Kidney (tissue), 14 donors: ENCODE measurements around the gene CDR2L. TPM values are rescaled to one million over a fixed set of nuclear protein-coding genes. Genes with fewer than 3 reads are reported as not detected.
A peak's percentile ranks its signal among the peaks of the same experiment; 100 is the strongest.

ENCODE experiments used
- DNase-seq, 5 donors: peaks; one replicate each; pipeline ENCODE4 v3.0.0-alpha.2; 2013 to 2020
- FAIRE-seq: peaks from 2 replicates; lab custom pipeline; 2012; peaks lifted over from hg19 to GRCh38; lab: Jason Lieb, UNC
- H3K27ac ChIP-seq, 2 donors: one replicate each; pipeline ENCODE4 v1.7.0; 2013; ENCODE audit warnings: low read depth in 2 of 2, low read length in 2 of 2, inconsistent platforms in 1 of 2
- H3K27me3 ChIP-seq: one replicate; pipeline ENCODE4 v1.7.1; 2013; ENCODE audit warnings: low read length, inconsistent platforms; ENCODE audit not compliant: control insufficient read depth, insufficient read depth
- H3K36me3 ChIP-seq, 3 donors: one replicate each; pipeline versions ENCODE4 v1.7.0 to v1.7.1; 2013; ENCODE audit warnings: low read length in 3 of 3, control low read depth in 1 of 3, inconsistent platforms in 1 of 3; ENCODE audit not compliant: insufficient read depth in 3 of 3, control insufficient read depth in 2 of 3
- H3K4me1 ChIP-seq, 3 donors: one replicate each; pipeline versions ENCODE4 v1.7.0 to v1.7.1; 2013; ENCODE audit warnings: low read length in 3 of 3, inconsistent platforms in 1 of 3, low read depth in 1 of 3; ENCODE audit not compliant: control insufficient read depth in 2 of 3, insufficient read depth in 2 of 3
- H3K4me3 ChIP-seq, 3 donors: one replicate each; pipeline versions ENCODE4 v1.7.0 to v1.8.1; 2013; ENCODE audit warnings: low read length in 3 of 3, control low read depth in 1 of 3, inconsistent platforms in 1 of 3
- H3K9ac ChIP-seq, 3 donors: one replicate each; pipeline versions ENCODE4 v1.7.0 to v1.7.1; 2013; ENCODE audit warnings: low read length in 3 of 3, control low read depth in 1 of 3, inconsistent platforms in 1 of 3
- H3K9me3 ChIP-seq, 3 donors: one replicate each; pipeline versions ENCODE4 v1.7.0 to v1.7.1; 2013; ENCODE audit warnings: low read length in 3 of 3, control low read depth in 1 of 3, inconsistent platforms in 1 of 3; ENCODE audit not compliant: control insufficient read depth in 2 of 3, insufficient read depth in 1 of 3
- CTCF ChIP-seq: IDR thresholded peaks from 3 replicates; pipeline ENCODE4 v1.5.1; 2012; ENCODE audit warnings: mild to moderate bottlenecking, moderate library complexity, borderline replicate concordance; ENCODE audit not compliant: insufficient read depth; ENCODE audit errors: extremely low read depth
- intact Hi-C: fragments of 100-400 bp; cut with DNase I; formaldehyde crosslinking; loops from one replicate; pipeline ENCODE4 v1.11.1; 2022
- polyA plus RNA-seq: library from polyadenylated mRNA; stranded (reverse); fragments of 350-450 nt; fragmentation: Illumina TruSeq; extraction: RNeasy Lipid Tissue Mini Kit (QIAGEN cat#74804); gene quantifications from one replicate; pipeline ENCODE4 v1.2.3, GENCODE V29; 2014; ENCODE audit warnings: low read depth, low replicate concordance; ENCODE audit not compliant: insufficient read depth
- total RNA-seq: library from RNA; stranded (reverse); fragmentation: NEBNext Ultra II Directional; extraction: Animal tissue kit (Norgen Biotek cat#: 25700); gene quantifications from one replicate; pipeline ENCODE4 v1.2.1, GENCODE V29; 2021
- donor health status: control.
- donor health status: control.
- donor health status: control.
- donor health status: control.
- donor health status: control.
- donor health status: DM: yes; HTN: yes; CAD: no.
- donor health status: Normal renal cell carcinoma (clear cell type).

The CDR2L gene
- total and polyA plus RNA-seq, 2 donors from 2014 or later = 12.5 to 29.3 TPM

- no peak for FAIRE-seq
- no peak for DNase-seq
- no peak overlapping the region for H3K4me3 ChIP-seq
- TF ChIP-seq CTCF = no peak
- intact Hi-C loops = no loop called here
- no peaks in the 10 kb centered on the region for H3K4me1 ChIP-seq
- no peaks in the 10 kb centered on the region for H3K36me3 ChIP-seq
- H3K9me3 ChIP-seq = no peaks in the 10 kb centered on the region
- H3K9ac ChIP-seq = no peak overlapping the region
- no peak overlapping the region for H3K27ac ChIP-seq
- H3K27me3 ChIP-seq = no peaks in the 10 kb centered on the region
Measured at GRCh38 chr17:74954665-74955421, 32.6 kb upstream of the CDR2L start.

DNA sequence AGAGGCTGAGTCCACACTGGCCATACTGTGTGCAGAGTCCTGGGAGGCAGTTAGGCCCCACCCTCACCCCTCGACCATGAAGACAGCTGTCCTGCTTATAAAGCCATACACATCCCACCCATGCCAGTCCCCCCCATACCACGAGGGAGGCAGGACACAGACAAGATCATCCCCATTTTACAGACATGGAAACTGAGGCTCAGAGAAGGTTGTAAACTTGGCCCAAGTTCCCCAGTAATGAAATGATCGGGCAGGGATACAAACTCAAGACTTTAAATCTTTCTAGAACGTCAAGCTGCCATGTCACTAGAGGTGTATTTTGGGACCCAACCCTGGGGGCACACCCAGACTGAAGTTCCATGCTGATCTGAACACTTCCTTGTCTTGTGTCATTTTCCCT lies 31.3 kb upstream of the CDR2L start:
- DNase-seq = no peak

DNA sequence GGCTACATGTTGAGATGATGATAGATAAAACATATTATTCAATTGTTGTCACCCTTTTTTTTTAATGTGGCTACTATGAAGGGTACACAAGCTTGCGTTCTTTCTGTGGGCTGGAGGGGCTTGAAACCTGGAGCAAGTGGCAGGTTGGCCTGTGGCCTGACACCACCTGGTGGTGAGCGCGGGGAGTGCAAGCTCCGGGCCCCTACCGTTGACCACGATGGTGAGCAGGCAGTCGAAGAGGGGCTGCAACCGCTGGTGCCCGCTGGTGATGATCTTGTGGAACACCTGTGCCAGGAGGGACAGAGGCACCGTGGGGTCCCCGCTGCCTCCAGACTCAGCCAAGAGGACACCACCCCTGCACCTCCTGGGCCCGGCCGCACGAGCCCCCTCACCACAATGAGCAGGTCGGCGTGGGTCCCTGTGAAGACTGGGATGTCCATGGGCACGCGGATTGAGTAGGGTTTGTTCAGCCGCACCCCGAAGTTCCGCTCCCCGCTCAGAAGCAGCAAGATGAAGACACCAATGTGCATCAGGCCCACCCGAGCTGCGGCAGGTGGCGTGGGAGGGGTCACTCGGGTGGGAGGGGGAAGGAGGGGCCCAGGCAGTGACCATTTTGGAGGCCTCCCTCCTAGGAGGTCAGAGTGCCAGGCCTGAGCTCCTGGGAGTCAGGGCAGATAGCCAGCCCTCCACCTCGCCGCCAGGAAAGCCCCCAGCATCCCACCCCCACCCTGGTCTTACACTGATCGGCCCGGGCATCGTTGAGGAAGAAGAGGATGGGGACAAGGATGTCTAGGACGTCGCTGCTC lies 29.3 kb upstream of the CDR2L start:
- Histone ChIP-seq H3K4me3 (no peak overlapping the region), H3K27me3 (no peaks in the 10 kb centered on the region), H3K36me3 (no peaks in the 10 kb centered on the region), H3K27ac (no peak overlapping the region), H3K4me1 (peaks cover 0 to 2% (median 0%) of the 10 kb centered on the region in 3 donors), H3K9me3 (no peaks in the 10 kb centered on the region), H3K9ac (no peak overlapping the region)
- FAIRE-seq = no peak
- DNase-seq = peak; percentile 74 to 87 (median 79)
- intact Hi-C loops = no loop called here
- peak; percentile 84 for TF ChIP-seq CTCF

More for the DNA sequence above, 31.3 kb upstream of the CDR2L start:
- no peak overlapping the region for H3K27ac ChIP-seq
- H3K4me3 ChIP-seq = no peak overlapping the region
- intact Hi-C loops = no loop called here
- no peaks in the 10 kb centered on the region for H3K4me1 ChIP-seq
- no peak for TF ChIP-seq CTCF
- H3K27me3 ChIP-seq = no peaks in the 10 kb centered on the region
- no peaks in the 10 kb centered on the region for H3K9me3 ChIP-seq
- no peak for FAIRE-seq
- no peak overlapping the region for H3K9ac ChIP-seq
- H3K36me3 ChIP-seq = no peaks in the 10 kb centered on the region
